Right hindlimb (tissue), 1 donor: Measurements from ENCODE around the gene RELL1.
"Not testable (repeated sequence)": the region's sequence is repeated elsewhere in the genome, so short reads cannot be mapped to it uniquely, and the experiment has no call there.

Source experiments
- DNase-seq: peaks from one replicate; pipeline ENCODE4 v3.0.0-alpha.2; 2018

The RELL1 gene

DNA sequence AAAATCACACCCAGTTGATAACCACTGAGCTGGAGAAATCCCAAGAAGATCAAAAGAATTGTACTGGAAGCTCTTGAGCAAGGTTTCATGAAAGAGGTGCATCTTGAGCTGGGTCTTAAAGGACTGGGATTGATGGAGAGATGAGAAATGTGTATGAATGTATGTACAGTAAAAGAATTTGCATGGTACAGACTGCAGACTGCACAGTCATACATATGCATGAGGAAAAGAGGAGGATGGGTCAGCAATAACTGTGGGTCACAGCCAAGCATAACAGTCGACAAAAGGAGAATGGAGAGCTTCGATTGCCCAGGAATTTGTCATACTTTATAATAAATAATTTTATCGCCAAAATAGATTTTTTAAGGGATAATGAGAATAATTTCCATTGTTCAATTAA lies 4.8 kb upstream of the RELL1 start:
- no peak for DNase-seq

DNA sequence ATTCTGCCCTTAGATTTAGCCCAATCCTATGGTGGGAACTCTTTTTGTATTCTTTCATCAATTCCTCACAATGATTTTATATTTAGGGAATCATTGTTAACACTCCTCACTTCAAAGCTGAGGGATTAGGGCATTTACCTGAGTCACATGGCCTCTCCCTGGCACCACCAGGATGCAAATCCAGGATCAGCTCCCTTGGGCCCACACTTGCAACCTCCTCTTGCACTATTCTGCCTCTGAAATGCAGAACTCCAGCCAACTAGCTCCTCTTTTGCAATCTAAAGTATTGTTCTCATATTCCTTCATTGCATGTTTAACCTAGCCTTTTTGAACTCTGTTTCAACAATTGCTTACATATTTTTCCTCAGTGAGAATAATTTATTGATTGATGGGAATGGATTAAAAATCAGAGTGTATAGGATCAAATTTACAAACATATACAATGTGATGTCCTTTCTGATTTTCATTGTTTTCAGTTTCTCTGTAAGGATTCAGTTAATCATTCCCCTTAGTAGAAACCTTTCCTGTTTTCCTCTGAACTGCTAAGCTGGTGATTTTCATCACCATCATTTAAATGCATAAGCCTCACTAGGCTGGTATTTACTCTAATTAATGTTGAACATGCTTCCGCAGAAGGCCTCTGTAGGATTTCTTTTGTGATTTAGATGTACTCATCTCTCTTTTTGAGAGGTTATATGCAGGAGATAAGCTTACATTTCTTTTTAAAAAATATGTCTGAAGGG lies 3.3 kb upstream of the RELL1 start:
- DNase-seq: no peak

DNA sequence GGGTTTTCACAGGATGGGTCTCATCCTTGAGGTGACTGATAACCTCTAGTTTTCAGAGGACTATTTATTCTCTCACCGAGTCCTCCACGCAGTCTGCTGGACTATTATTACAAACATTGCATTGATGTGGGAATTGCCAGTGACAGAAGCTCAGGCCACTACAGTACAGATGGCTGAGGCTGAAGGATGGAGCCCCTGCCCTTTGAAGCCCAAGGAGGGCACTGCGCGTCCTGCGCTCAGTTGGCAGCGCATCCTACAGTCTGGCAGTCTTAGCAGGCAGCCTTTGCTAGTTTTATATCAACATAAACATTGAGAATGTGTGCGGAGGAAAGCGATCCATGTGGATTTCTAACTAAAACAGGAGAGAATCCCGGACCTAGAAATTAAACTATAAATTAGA lies 1.5 kb upstream of the RELL1 start:
- no peak for DNase-seq

DNA sequence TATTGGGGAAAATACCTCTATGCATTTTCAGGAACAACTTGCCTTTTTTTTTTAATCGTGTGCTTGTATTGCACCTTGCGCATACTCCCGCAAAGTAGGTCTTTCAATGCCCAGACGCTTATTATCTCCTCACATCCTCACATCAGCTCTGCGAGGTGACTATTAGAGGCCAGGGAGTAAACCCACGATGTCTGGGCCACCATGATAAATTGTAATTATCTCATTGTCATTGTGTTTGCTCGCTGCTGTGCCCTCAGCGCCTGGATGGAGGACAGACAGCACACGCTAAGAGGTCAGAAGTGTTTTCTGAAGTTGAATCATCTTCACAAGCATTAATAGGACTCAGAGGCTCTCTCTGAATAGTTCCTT lies 1.0 kb upstream of the RELL1 start:
- no peak for DNase-seq

DNA sequence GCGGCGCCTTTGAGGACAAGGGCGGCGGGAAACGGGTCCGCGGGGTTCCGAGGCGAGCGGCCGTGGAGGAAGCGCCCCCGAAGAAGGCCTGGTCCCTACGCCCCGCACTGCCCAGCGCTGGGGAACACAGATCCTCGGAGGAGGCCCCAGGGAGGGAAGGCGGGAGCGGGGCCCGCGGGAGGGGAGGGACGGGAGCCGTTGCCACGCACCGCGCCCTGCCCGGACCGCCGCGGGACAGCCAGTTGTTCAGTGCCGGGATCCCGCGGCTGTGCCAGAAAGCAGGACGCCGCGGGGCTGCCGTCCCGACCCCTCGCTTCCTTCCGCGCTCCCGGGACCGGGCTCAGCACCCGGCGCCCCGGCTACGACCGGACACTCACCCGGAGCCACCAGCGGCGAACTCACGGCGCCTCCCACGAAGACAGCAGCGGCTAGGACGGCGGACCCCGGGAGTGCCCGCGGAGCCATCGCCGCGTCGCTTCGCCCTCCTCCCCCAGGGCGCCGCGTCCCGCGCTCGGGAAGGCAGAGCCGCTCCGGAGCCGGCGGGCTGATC lies 278 bp downstream of the RELL1 start:
- DNase-seq: peak; percentile 78

DNA sequence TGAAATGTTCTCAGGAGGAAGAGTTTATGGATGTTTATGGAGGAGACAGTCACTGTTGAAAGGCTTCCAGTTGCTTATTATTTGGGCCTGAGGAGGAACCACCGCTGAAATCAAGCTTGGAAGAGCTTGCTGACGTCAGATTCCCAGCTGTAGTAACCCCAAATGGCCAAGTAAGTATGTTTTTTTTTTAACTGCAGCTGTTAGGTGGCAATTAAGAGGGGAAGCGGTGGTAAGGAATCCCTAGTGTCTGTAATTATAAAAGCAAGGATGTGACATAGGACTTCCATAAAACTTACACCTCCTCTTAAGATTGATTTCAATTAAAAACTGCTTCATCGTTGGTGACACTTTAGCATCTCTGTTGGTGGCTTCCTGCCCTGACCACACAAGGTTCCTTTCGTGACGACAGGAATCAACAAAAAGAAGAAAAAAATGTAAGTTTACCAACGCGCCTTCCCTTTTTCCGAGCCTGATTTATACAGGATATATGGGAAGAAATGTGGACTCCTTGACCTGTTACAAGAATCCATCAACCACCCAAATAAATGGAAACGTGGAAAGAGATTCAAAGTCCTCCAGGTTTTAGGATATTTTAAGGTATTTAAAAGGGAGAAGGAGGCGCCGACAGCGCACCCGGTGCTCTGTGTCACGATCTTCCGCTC lies 884 bp downstream of the RELL1 start:
- DNase-seq: peak; percentile 49

DNA sequence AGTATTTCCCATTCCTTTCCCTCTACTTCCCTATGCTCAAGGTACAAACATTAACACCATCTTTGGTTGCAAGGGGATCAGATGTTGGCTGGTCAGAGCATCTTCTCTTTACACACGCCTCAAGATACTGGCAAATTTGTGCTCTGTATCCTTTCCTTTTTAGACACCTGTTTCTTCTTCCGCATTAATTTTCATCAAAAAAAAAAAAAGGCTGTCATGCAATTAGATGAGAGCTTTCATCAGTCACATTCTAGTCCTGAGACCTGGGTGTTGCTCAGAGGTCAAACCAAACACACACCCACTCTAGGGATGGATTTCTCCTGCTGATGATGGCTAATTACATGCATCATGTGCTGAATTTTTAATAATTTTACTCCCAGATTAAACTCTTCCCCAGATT lies 2.0 kb downstream of the RELL1 start:
- DNase-seq: no peak

DNA sequence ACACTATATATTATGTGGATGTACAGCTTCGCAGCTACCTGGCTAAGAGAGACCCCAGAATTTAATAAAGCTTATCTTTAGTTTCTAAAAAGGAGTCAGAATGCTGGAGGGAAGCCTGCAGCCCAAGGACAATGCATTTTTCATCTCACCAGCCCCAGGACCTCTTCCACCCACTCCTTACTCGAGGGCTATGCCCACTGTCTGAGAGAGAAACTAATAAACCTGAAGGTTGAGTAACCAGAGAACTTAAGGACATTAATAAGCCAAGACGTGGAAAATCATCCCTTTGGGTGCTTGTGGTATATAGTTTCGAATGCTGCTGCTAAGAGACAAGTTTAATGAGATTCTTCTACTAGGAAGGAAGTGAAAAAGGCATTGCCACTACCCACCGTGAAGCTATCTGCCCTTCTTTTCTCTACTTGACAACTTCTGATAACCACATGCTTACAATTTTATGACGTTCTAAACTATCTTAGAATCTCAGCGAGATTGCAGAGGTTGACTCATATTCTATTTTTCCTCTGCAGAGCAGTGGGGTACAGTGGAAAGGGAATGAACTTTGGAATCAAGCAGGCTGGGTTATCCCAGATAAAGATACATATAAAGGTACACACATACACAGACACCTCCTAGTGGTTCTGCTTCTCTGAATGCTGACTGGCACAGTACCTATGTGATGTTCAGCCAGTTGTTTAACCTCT lies 3.3 kb downstream of the RELL1 start:
- no peak for DNase-seq

DNA sequence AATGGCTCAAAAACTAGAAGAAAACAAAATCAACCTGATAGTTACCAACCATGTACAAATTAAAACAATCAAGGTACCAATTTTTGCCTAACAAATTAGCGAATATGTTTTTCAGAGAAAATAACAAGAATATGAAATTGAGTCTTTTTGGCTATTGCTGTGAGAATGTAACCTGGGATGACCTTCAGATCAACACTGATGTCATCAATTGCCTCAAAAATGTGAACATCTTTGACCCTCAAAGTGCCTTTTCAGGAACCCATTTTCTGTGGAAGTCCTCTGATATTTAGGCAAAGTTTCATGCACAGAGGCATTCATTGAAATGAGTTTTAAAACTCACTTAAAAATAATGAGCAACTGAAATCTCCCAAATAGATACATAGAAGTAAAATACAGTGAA lies 6.1 kb downstream of the RELL1 start:
- no peak for DNase-seq

DNA sequence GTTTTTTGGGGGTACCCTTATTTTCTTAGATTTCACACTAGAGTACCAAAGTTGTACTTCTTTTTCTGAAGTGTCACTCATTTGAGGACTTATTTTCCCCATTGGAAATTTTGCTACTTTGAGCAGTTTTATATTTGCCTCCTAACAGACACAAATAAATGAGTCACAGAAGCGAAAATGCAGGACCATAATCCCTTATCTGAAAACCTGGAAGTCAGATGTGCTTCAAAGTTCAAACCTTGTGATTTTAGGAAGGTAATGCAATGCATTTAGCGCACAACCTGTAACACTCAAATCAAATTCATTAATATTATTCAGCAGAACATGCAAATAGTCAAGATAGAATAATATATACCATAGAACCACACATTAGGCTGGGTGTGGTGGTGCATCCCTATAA lies 6.9 kb downstream of the RELL1 start:
- no peak for DNase-seq

DNA sequence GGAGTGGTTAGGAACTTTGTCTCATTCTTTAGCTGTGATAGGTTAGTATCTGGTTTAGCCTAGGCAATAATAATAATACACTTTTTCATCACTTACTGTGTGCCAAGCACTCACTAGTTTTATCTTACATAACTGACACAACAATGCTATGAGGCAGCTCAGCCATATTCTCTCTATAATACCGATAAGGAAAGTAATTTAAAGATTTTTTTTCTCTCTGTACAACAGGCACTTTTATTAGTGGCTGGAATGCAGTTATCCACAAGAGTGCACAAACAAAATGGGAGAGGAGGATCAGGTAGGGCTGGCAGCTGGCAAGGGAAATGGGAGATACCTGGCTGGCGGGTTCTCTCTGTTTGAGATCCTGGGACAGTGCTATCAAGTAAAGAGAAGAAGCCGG lies 7.6 kb downstream of the RELL1 start:
- DNase-seq: no peak

DNA sequence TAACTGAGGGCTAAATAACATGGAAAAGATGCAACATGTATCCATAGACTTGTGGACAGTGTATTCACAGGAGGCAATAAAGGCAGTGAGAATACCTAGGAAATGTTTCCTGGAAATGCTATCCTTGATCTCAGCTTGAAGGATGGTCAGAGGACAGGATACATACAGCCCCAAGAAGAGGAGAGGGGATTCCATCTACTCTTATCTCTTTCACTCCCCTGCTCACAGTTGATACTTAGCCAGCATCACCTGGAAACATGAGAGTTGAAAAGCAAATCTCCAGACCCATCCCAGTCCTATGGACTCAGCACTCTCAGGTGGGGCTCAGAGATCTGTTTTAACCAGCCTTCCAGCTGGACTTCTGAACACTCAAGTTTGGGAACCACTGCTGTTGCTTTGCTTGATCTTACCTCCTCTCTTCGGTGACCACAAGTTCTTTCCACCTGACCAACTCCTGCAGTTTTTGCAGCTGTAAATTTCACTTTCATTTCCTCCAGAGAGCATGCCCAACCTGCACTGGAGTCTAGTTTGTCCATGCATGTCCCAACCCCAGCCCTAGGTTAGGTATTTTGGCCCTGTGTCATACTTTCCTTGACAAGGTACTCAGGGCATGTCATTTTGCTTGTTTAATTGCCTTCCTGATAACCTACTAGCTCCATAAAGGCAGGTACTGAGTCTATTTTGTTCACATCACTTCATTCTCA lies 10.4 kb downstream of the RELL1 start:
- no peak for DNase-seq

DNA sequence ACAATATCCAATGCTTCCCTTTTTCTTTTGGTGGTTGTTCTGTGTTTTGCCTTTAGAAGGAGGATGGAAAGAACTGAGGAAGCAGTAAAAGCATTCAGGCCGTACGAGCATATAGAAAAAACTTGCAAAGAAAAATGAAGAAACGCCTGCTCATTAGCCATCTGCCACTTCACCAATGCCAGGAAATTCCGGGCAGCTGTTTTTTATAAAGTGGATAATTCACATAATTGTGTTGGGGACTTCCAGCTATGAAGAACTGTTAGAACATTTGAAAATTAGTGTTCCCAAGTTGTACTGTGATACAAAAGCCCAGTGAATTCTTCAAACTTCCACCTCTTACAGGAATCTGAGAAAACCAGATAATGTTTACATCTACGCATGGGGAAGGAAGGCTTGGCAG lies 11.7 kb downstream of the RELL1 start:
- peak; percentile 52 for DNase-seq

DNA sequence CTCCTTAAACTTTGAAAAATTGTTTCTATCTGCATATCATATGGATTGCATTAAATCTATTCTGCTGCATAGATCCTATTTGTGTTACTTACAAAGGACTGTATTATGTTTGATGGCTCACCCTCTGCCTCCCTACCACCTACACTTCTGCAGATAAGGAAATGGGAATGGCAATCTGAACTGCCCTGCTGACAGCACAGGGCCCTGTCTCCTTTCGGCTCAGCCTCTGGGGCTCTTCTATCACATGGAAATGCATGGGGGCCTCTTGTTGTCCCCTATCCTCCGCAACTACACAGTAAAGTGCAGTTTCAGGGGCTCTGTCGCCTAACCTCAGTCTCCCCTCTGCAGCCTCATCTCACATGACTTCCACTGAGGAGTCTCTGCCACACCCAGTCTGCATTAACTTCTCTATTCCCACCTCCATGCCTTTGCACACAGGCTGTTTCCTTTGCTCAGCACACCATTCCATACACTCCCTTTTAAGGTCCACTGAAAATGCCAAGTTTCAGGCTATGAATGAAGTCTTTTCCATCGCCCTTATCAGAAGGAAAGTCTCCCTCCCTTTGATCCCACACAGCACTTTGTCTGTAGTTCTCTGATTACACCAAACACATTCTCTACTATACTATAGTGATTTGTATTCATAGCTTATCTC lies 12.5 kb downstream of the RELL1 start:
- no peak for DNase-seq

DNA sequence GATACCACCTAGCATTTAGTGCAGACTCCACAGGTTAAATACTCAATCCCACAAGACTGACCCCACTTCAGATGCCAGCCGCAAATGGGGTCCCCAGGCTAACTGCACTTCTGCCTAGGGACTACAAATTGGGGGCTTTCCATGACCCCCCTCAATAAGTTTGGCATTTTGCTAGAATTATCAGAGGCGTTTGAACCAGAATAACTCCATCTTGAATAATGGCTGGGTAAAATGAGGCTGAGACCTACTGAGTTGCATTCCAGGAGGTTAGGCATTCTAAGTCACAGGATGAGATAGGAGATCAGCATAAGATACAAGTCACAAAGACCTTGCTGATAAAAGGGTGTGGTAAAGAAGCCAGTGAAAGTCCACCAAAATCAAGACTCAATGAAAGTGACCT lies 15.1 kb downstream of the RELL1 start:
- DNase-seq: no peak

DNA sequence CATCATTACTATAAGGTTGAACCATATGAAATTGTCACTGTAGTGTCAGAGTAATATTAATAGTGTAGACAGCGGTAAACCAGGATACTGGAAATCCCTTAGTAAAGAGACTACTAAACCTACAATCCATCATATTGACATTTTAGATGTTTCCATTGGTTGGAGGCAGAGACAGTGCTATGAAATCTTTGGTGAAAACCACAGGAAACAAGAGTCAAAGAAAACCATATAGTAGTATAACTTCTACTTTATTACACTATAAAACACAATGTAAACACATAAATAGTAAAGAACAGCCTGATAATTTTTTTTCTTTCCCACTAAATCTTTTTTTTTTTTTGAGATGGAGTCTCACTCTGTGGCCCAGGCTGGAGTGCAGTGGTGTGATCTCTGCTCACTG lies 15.9 kb downstream of the RELL1 start:
- DNase-seq: no peak

DNA sequence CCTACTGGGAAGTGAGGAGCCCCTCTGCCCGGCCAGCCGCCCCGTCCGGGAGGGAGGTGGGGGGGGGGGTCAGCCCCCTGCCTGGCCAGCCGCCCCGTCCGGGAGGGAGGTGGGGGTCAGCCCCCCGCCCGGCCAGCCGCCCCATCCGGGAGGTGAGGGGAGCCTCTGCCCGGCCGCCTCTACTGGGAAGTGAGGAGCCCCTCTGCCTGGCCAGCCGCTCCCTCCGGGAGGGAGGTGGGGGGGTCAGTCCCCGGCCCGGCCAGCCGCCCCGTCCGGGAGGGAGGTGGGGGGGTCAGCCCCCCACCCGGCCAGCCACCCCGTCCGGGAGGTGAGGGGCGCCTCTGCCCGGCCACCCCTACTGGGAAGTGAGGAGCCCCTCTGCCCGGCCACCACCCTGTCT lies 17.1 kb downstream of the RELL1 start:
- DNase-seq: not testable (repeated sequence)

DNA sequence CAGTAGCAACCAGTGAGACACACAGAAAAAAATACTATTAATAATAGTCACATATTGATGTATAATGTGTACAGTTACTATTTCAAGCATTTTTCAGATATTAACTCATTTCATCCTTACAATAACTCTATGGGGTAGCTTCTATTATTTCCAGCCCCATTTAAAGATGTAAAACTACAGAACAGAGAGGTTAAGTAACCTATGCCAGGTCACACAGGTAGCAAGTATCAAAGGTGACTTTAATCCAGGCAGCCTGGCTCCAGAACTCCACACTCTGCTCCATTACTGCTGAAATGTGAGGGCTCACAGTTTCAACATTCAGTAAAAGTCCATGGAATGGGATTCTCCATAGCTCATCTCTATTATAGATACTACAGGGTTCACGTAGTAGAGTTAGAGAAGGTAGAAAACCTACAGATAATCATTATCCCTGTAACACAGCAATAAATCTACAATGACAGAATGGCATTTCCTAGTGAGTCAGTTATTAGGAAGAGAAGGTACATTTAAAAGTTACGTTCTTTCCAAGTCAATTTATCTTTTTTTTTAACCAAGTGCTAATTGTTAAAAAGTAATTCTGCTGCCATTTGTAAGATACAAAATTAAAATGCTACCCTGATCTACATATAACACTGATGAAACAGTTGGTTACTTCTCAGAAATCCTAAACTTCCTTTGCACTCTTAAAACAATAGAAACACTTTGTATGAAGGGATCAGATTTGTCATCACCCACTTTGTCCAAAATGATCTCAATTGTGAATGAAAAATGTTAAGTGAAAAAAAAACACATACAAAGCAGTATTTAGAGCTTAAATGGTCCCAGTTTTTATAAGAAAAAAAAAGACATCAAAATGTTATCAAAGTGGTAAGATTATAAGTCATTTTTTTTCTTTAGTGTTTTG lies 18.7 kb downstream of the RELL1 start:
- DNase-seq: no peak

DNA sequence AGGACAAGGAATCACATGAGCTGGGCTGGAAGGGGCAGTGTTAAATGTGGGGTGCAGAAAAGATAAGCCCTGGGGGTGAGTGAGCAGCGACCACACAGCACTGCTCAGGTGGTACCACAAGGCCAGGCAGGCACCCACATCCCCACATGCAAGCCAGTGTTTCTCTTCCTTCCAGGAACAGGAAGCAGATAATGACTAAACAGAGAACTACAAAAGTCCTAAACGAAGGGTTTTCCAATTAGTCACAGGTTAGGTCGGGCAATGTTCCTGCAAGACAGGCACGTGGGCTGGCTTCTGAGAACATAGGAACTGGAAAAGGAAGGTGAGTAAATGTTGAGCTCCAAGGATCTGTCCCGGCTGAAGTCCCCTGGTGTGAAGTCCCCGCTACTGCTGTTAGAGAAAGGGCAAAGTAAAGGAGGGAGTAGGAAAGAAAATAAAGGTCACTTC lies 19.5 kb downstream of the RELL1 start:
- DNase-seq: no peak

DNA sequence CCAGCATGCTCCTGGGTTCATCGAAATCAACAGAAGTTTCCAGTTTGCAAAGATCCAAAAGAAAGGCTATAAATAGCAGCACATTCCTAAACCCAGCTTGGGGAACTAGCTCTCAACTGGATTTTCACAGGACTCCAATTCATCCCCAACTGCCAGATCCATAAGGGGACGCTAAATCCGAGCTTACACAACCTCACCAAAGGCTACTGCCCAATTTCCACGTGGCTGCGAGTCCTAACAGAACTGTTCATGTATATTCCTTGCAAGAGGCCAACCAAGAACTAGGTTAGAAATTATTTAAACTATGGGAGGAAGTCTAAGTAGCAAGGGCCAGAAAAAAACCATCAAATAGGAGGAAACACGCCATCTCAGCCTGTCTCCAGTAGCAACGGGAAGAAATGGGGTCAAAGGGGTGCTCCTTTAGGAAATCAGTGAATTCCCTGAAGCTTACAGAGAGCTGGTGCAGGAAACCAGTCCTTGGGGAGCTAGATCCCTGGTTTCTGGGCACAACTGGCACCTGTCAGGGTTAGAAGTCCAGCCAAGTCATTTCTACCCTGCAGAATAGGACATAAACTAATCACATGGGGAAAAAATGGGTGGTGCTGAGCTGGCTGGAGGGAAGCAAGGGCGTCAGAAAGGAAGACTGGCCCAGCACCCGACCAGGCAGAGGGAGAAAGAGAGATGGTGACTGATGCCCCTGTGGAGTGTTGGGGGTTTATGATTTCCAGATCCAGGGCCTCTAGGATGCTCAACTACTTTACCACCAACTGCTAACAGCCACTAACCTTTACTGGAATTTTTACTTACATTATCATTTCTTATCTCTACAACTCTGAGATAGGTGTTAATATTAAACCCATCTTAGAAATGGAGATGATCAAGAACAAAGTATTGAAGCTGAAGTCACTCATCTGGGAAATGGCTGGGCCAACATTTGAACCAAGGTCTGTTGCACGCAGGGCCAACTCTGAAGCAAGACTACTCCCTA lies 20.5 kb downstream of the RELL1 start:
- no peak for DNase-seq
